Measurements from ENCODE around the gene BTD.

The BTD gene

GRCh38 chr3:15673536-15673935, 72.0 kb downstream of the BTD start:
- DNase-seq: no peak

GRCh38 chr3:15676259-15676658, 74.7 kb downstream of the BTD start:
- no peak for DNase-seq

GRCh38 chr3:15679306-15679705, 77.8 kb downstream of the BTD start:
- DNase-seq: no peak

- DNase-seq: no peak
These were observed 80.1 kb downstream of the BTD start for GRCh38 chr3:15681668-15682067.

GRCh38 chr3:15682561-15683185, 81.1 kb downstream of the BTD start:
- DNase-seq: no peak

- no peak for DNase-seq
These were observed 81.7 kb downstream of the BTD start for GRCh38 chr3:15683253-15683652.

- DNase-seq: no peak
These were observed 84.4 kb downstream of the BTD start for GRCh38 chr3:15685927-15686326.

GRCh38 chr3:15690230-15690629, 88.7 kb downstream of the BTD start:
- no peak for DNase-seq

GRCh38 chr3:15690748-15691147, 89.2 kb downstream of the BTD start:
- DNase-seq: no peak

- DNase-seq: no peak
These were observed 91.8 kb downstream of the BTD start for GRCh38 chr3:15693355-15693754.

GRCh38 chr3:15694628-15695027, 93.1 kb downstream of the BTD start:
- no peak for DNase-seq
